HG02943 (cell line): ENCODE results near the gene TSPAN9.

Experiments used
- ATAC-seq: cut with Tn5 transposase; IDR thresholded peaks from one replicate; pipeline ENCODE4 v1.9.1; 2021; ENCODE audit warnings: mild to moderate bottlenecking, low read depth, moderate library complexity; ENCODE audit not compliant: unreplicated experiment

TSPAN9 gene

DNA sequence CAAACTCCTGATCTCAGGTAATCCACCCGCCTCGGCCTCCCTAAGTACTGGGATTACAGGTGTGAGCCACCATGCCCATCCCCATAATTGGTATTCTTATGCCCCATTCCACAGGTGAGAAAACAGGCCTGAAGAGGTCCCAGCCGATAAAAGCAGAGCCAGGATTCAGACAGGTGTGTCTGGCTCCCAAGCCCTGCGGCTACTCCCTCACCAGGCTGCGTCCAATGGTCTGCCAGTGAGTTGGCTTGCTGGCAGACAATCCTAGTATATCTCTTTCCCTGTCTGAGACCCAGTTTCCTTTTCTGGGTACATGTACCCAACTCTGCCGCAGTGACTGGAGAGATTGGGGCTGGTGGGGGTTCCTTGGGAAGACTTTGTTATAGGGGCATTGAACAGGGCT is 1.9 kb upstream of the TSPAN9 start:
- ATAC-seq: no peak

DNA sequence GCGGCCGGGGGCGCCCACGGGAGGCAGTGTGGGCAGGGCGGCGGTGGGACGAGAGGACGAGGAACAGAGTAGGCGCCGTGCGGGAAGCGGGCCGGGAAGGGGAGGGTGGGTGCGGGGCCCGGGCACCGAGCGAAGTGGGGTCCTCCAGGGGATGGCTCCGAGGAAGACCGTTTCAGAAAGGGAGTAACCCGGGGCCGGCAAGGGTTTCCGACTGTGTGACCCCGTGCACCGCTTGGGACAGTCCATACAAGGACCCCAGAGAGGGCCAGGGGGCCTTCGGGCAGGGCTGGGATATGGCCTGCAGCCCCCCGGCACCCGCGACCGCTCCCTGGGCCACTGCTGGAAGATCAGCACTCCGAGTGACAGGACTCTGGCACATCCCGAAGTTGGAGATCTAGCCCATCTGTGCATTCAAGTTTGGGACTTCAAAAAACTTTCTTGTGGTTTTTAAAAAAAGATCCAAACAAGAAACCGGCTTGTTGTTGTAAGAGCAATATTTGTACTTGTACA is 448 bp downstream of the TSPAN9 start:
- no peak for ATAC-seq

DNA sequence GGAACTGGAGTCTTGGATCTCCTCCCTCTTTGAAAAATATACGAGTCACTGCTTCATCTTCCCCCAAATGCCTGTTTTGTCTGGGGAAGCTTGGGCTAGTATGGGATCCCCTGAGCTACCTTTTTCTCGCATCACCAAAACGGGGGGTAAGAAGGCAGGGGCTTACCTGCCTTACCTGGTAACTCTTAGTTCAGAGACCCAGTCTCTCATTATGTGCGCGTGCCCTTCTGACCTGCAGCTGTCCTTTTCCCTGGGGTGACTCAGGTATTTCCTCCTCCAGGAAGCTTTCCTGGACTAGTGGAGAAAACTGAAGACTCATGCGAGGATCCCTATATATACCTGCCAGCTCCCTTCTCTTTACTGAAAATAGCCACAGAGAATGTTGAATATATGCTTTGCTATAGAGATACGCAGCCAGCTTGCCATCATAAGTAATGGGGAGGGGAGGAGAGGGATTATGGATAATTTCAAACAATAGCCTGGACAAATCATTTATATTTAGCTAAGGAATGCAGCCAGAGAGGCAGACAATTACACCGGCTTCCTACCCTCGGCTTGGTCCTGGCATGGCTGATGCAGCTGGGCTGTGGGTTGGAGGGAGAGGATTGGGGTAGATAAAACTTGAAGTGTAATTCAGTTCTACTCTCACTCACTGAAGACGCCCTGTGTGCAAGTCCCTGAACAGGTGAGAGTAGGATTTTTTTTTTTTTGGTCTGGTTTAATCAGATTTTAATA is 1.1 kb downstream of the TSPAN9 start:
- no peak for ATAC-seq

DNA sequence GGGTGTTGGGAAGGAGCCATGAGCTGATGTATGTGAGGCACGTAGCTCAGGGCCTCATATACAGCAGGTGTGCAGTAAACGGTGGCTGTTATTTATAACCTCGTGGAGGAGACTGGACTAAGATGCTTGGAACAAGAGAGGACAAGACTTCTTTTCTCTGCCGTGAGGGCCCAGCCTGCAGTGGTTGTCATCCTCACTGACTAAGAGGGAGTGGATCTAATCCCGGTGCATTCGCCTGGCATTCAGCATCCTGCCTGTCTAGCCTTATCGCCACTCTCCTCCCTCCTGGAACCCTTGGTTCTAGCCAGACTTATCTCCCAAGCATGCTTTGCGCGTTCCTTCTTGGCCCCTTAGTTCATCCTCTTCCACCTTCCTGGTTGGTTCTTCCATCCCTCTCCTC is 3.9 kb downstream of the TSPAN9 start:
- ATAC-seq: no peak

DNA sequence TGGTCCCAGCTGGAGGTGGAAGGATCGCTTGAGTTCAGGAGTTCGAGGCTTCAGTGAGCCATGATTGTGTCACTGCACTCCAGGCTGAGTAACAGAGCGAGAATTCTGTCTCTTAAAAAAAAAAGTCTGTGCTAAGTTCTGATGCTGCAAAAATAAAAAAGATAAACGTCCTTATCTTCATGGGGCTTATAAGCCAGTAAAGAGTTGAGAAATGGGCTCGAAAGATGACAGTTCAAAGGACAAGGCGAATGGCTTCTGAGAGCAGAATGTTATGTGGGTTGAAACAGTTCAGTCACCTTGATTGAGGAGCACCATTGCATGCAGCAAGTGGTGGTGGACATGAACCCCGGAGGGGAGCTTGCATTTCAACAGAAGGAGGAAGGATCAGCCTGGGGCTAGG is 4.7 kb downstream of the TSPAN9 start:
- no peak for ATAC-seq

DNA sequence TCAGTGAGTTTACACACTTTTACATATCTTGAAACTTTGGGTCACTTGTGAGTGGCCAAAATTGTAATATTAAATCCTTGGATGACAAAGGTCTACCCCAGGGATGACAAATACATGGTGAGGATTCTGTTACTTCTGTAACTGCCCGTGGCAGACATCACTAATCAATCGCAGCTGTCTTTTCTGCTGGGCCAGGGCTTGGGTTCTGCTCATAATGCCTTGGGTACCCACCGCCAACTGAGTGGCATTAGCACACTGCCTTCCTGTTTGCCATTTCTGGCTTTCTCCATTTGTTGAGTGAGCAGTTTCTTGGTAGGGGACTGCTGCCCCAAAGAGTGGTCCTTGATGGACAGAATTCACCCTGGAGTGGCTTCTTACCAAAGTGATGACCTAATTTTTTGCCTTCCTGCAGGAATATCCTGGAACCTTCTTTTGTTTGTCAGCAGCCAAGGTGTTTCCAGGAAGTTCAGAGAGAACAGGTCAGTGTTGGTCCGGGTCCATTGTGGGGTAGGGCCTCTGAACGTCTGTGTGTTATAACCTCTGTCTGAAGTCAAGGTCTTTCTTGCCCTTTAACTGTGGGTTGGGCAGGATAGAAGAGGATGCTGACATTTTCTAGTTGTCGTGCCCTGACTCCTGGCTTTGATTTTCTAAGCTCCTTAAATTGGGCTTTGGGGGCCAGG is 6.2 kb downstream of the TSPAN9 start:
- no peak for ATAC-seq

DNA sequence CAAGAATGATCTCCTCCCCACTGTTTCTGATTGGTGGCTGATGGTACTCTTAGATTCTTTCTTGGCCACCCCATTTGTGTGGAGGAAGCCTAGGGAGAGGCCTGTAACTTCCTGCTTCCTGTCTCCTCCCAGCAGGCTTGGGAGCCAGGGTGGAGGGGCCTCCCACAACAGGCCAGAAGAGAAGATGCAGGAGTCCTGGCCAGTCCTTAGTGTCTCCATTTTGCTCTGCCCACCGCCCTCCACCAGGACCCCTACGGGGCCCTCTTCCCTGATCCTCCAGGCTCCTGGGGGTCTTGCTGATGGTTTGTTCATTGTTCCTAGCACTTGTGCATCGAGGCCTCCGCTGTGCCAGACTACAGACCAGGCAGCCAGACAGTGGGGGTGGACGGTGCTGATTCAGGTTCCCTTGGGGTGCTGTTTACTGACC is 6.8 kb downstream of the TSPAN9 start:
- no peak for ATAC-seq

DNA sequence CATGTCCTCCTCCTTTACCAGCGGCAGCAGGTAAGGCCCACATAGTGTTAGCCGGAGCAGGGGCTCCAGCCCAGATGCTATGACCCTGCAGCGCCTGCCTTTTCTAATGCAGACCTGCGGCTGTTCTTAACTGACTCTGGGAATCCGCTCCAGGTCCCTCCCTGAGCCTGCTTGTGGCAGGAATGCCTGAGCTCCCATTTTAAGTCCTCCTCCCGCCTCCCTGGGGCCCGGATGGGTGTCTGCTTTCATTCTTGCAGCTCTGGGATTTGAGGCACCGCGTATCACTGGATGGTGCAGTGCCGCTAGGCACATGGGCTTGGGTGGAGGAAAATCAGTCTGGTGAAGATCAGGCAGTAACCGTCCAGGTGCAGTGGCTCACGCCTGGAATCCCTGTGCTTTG is 7.6 kb downstream of the TSPAN9 start:
- ATAC-seq: no peak

DNA sequence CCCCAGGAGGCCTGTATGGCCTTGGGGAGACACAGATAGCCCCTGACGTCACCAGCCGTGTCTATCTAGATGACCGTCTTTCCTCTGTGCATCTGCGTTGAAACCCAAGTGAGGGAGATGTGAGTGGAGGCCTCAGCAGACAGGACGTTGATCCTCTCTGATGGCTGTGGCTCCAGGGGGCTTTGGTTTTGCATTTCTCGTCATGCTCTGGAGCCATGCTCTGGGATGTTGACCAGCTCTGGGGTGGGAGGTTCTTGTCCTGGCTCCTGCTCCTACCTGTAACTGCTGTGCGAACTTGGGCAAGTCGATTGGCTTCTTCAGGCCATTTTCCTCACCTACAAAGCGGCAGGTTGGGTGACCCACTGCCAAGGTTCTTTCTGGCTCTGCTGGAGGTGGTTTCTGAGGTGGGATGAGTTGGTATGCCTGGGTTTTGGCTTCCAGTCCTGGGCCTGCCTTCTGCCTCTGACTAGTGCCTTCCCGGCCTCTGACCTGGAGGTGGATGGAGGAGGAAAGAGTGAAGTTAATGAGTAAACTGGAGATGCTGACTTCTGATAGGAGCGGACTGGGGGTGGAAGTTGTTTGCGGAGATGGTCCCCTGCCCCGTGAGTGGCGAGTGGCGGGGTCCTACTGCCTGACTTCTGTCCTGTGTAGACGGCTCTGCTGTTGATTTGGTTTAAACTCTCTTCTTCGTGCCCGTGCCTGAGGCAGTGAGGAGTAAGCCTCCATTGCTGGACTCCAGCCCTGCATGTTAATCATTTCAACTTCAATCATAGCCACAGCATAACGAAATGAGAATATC is 8.4 kb downstream of the TSPAN9 start:
- no peak for ATAC-seq

DNA sequence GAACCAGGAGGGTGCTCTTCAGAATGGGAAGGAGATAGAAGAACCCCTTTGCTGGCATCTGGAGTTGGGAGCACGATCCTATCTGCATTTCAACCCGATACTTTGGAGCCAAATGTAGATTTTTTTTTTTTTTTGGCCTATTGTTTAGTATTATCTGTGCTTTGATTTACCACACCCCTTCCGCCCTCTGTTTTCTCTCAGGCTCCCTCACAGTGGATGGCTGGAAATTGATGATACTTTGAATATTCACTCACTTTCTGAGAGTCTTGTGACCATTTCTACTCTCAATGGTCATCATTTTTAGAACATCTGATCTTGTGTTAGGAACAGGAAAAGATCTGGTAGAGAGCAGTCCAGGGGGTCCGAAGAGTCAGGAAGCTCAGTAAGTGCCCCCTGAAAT is 9.0 kb downstream of the TSPAN9 start:
- no peak for ATAC-seq

DNA sequence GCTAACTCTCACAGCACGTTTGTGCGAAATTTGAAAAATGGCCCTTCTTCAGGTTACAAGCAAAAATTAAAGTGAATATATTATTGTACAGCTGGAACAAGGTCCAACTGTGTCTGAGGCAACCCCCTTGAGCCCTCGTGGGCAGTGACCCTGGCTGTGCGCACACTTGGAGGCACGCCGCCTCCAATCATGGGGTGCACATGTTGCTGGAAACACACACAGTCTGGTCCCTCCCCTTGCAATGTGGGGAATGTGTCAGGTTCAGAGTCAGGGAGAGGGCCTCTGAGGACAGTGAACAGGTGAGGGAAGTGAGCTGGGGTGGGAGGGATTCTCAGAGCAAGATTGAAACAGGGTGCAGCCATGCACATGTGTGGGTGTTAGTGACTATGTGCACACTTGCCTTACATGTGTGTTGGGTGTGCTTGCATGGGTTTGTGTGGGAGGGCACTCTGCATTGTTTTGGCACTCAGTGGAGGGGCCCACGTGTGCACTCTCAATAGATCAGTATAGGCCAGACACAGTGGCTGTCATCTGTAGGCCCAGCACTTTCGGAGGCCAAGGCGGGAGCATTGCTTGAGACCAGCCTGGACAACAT is 9.6 kb downstream of the TSPAN9 start:
- no peak for ATAC-seq

DNA sequence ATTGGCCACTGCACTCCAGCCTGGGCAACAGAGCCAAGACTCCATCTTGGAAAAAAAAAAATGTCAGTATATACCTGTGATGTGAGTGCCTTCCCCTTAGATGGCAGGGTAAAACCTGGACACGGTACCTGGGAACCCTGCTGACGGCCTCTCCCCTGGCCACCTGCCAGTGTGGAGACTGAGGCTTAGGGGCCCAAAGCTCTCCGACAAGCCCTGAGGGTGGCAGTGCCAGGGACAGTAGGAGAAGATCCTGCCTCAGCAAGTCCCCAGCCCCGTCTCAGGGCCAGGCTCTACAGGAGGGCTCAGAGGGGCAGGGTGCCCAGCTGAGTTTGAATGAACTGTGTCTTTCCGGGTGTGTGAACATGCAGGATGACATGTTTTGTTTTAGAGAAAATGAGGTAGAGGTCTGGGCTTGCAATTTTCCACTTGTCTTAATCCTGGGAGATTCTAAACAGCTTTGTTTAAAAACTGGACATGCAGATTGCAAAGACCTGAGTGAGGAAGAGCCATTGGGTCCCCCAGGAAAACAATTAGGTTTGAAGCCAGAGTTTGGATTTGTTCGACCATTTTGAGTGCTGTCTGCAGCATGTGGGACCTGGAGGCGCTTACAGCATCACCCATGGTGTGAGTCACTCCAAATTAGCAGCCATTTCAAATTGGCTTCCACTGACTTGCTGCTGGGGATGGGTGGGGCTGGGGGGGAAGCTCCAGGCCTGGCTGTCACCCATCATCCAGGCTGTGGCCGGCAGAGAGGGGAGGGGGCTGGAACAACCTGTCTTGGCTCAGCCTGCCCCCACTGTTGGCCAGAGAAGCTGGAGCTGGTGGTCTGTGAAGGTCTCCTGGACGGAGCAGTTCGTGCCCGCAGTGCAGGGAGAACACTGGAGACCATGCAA is 10.8 kb downstream of the TSPAN9 start:
- no peak for ATAC-seq

DNA sequence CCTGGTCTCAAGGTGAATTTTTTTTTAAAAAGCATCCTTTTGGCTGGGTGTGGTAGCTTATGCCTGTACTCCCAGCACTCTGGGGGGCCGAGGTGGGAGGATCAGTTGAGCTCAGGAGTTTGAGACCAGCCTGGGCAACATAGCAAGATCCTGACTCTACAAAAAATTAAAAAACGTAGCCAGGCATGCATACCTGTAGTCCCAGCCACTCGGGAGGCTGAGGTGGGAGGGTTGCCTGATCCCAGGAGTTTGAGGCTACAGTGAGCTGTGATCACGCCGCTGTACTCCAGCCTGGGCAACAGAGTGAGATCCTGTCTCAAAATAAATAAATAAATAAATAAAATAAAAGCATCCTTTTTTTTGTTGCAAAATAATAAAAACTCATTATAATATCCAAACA is 12.4 kb downstream of the TSPAN9 start:
- ATAC-seq: no peak

DNA sequence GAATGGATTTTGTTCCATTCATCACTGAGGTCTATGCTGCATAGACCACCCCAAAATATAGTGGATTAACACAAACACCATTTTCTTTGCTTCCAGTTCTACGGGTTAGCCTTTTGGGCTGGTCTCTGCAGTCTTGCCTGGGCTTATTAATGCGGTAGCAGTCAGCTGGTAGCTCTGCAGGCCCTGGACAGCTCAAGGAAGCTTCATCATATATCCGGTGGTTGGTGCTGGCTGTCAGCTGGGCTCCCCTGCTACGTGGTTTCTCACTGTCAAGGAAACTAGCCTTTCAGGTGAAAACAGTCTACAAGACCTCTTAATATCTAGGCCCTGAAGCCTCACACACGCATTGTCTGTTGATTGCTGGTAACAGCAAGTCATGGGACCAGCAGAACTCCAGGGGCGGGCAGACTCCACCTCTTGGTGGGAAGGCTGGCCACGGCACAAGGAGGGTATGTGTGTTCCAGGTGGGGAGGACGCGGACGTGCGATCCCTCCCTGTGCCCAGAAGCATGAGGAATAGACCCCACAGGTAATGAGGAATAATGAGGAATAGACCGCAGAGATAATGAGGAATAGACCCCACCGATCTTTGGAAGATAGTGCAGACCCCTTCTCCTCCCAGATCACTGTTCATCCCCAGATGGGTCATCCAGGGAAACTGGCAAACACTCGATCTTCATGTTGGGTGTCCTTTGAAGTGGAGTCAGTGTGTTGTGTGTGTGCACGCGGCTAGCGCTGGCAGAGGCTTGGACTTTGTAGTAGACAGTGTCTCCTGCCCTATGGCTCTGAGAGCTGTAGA is 13.3 kb downstream of the TSPAN9 start:
- no peak for ATAC-seq

DNA sequence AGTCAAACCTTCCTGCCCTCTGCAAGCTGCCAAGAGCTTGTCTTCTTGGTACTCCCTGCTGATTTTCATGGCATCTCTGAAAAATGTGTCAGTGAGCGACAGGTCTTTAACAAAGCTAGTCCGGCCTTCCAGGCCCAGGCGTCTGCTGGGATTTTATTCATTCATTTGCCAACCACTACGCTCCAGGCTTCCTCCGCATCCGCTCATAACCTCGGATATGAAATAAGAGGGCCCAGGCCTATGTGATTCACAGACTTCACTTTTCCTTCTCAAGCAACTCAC is 13.8 kb downstream of the TSPAN9 start:
- no peak for ATAC-seq

DNA sequence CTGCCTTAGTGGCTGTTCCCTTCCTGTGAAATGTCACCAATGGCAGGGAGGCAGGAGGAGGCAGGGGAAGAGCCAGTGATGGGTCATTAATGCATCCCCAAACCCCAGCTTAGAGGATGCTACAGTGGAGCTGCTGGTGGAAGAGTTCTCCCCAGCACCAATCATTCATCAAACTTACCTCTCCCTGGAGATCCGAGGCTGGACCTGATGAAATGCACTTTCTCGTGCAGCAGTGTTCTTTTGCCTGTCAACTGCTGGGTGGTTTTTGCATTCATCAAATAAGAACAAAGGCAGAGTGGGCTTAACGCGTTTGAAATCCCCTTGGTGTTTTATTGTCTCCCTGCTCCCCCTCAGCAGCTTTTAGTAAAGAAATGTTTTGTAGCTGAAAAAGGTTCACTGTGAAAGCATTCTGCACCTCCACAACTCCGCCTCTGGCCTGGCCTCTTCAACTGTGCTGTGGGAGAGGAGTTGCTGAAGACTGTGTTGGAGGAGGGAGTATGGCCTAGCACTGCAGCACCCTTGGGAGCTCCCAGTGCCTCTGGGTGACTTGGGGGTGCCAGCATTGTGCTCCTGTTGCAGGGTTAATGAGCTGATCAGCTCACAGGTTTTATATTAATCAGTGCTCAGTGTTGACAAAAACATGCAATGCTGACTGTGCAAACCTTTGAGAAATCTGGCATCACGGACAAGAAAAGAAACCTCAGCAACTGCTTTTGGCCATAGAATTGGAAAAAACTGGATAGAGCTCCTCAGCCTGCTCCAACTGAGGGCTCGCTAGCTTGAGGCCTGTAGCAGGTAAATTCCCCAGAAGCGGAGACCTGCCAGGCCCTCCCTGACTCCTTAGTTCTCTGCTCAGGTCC is 14.4 kb downstream of the TSPAN9 start:
- ATAC-seq: no peak

DNA sequence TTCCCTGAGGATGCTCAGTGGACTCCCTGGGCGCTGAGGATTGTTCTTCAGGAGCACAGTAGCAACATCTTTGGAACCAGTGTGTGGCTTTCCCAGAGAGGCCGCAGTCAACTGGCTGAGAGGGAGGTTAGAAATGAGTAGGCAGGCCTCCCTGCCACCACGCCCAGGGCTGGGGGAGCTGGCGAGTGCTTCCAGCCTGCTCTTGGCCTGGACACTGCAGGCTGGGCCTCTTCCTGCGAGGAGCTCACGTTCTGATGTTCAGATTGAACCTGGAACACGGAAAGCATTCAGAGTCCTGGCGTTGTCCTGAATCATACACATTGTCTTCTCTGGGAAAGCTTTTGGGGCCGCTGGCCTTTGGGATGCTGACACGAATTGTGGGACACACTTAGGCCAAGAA is 15.6 kb downstream of the TSPAN9 start:
- no peak for ATAC-seq

DNA sequence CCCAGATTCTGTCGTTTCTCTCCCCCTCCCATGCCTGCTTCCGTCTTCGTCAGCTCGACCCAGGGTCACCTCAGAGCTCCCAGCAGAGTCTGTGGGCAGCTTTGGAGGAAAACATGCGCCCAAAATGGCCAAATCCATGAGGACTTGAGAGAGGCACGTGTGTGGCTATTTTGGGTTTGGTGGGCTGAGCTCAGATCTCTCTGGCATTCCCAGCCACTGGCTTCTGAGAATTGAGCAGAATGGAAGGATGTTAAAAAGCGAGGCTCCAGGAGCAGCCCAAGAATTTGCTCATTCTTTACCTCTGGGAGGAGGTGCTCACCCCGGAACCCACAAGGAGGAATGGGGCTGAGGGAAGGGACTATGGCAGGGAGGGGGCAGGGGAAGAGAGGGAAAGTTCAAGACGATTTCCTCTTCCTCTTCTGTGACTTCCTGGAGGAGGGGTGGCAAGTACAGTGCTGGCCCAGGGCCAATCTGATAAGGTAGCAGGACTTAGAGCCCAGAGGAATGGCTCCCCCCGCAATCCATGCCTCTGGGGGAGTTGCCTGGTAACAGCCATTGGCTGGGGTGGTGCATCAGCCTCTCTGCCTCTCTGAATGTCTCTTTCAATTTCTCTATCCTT is 20.1 kb downstream of the TSPAN9 start:
- ATAC-seq: no peak
